GM21447 (cell line): Measurements from ENCODE around the gene PNPLA2.

Experiments used
- ATAC-seq: cut with Tn5 transposase; IDR thresholded peaks from one replicate; pipeline ENCODE4 v1.9.1; 2021; ENCODE audit not compliant: unreplicated experiment

Gene PNPLA2

GRCh38 chr11:815675-816432 lies 2.9 kb upstream of the PNPLA2 start:
- no peak for ATAC-seq

- no peak for ATAC-seq
Measured at GRCh38 chr11:816433-816779, 2.3 kb upstream of the PNPLA2 start.

DNA sequence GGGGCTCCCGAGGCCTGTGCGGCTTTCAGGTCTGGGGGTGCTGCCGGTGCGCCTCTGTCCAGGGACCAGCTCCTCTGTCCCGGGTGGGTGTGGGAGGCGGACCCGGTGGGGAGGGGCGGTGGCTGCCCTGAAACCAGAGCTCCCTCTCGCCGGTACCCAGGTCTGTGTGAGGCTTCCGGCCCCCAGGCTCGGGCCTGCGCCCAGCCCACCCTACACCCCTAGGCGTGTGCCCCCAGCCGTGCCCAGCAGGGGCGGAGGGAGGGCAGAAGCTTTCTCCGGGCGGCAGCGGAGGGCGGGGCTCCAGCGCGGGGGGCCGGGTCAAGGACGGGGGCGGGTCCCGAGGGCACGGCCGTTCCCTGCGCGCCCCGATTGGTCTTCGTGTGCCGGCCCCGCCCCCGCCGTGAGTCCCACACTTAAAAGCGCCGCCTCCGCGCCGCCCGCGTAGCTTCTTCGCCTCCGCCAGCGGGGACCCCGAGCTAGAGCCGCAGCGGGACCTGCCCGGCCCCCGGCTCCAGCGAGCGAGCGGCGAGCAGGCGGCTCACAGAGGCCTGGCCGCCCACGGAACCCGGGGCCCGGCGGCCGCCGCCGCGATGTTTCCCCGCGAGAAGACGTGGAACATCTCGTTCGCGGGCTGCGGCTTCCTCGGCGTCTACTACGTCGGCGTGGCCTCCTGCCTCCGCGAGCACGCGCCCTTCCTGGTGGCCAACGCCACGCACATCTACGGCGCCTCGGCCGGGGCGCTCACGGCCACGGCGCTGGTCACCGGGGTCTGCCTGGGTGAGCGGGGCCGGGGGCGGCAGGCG lies 616 bp downstream of the PNPLA2 start:
- peak; percentile 74 for ATAC-seq

DNA sequence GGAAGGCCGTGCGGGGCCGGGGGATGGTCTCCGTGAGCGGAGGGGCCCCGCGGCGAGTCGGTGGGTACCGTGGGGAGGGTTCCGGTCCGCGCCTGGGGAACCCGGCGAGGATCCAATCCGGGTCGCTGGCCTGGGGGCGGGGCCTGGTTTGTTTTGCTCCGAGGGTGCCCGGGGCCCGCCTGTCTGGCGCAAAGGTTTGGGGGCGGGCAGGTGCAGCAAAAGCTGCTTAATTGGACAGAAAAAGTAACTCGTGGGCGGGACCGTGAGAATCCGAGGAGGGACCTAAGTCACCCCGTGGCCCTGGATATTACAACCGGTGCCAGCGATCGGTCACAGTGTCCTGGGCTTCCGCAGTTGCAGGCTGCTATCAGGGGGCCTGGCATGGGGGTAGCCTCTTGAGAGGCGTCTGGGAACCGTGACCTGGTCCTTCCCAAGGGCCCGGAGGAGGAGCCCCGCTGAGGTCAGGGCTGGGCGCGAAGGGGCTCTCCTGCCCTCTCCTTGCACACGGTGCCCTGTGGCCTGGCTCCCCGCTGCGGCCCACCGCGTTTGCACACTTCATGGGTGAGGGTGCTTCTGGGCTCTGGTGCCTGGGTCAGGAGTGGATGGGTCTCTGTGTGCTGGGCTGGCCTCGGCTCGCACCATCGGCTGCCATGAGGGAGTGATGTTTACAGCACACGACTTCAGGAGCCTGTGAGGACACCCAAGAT lies 1.4 kb downstream of the PNPLA2 start:
- ATAC-seq, result peak; percentile 71

DNA sequence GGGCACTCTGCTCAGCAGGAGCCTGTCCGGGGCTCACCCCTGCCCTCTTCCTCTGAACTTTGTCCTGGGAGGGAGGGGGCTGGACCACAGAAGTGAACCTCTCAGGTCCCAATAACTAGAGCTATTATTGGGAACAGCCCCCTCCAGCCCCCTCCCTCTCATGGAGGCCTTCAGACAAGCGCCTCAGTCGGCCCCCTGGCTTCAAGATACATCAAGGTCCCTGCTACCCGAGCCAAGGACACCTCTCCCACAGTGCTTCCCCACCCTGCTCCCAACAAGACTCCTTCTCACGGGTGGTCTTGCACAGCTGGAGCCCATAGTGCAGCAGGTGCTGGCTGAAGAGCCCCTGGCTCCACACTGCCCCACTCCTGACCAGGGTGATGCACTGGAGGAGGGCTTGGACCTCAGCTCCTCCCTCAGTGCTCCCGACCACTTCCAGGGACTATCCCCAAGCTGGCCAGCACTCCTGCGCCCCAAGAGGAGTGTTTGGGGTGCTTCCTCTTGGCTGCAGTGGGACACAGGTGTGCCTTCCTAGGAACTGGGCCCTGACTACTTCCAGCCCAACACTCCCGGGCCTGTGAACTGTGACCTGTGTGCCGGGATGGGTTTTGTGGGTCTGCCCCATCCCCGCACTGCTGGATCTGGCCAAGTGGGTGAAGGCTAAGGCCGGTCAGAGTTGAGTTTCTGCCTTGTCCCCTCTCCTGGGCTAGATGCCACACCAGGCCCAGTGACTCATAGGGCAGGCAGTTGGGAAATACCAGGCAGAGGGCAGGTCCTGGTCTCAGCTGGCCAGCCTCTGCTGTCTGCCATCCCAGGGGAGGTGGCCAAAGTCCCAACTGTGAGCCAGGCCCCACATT lies 2.2 kb downstream of the PNPLA2 start:
- ATAC-seq, result no peak

- ATAC-seq, result no peak
Measured at GRCh38 chr11:821512-822371, 3.0 kb downstream of the PNPLA2 start.

DNA sequence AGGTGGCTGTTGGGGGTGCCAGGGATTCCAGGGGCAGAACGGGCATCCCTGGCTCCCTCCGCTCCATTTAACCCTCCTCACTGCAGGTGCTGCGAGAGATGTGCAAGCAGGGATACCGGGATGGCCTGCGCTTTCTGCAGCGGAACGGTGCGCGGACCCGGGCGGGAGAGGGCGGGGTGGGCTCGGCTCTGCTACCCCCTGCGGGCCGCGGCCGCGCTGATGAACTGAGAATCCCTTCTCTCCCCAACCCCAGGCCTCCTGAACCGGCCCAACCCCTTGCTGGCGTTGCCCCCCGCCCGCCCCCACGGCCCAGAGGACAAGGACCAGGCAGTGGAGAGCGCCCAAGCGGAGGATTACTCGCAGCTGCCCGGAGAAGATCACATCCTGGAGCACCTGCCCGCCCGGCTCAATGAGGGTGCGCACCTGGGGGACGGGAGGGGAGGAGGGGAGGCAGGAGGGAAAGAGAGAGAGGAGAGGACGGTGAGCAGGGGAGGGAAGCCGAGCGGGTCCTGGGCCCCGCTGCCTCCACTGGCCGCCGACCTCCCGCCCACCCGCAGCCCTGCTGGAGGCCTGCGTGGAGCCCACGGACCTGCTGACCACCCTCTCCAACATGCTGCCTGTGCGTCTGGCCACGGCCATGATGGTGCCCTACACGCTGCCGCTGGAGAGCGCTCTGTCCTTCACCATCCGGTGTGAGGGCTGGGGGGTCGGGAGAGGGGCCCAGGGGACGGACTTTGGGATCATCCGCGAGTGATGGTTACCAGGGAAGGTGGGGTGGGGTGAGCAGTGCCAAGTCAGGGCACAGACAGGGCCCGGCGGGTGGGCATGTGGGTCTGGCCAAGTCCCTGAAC lies 5.0 kb downstream of the PNPLA2 start:
- ATAC-seq, result no peak

DNA sequence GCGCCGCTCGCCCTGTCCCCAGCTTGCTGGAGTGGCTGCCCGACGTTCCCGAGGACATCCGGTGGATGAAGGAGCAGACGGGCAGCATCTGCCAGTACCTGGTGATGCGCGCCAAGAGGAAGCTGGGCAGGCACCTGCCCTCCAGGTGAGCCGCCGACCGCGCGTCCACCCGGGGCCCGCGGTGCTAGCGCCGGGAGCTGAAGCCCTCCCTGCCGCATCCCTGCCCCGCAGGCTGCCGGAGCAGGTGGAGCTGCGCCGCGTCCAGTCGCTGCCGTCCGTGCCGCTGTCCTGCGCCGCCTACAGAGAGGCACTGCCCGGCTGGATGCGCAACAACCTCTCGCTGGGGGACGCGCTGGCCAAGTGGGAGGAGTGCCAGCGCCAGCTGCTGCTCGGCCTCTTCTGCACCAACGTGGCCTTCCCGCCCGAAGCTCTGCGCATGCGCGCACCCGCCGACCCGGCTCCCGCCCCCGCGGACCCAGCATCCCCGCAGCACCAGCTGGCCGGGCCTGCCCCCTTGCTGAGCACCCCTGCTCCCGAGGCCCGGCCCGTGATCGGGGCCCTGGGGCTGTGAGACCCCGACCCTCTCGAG lies 5.7 kb downstream of the PNPLA2 start:
- ATAC-seq, result no peak

DNA sequence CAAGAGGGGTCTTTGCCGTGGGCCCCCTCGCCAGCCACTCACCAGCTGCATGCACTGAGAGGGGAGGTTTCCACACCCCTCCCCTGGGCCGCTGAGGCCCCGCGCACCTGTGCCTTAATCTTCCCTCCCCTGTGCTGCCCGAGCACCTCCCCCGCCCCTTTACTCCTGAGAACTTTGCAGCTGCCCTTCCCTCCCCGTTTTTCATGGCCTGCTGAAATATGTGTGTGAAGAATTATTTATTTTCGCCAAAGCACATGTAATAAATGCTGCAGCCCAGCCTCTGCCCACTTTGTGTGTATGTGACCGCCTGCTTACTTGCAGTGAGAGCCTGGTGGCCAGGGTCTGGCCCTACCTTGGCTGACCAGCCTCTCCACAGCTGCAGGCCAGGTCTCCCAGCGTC lies 6.2 kb downstream of the PNPLA2 start:
- no peak for ATAC-seq

GRCh38 chr11:825366-826226 lies 6.9 kb downstream of the PNPLA2 start:
- ATAC-seq, result no peak

DNA sequence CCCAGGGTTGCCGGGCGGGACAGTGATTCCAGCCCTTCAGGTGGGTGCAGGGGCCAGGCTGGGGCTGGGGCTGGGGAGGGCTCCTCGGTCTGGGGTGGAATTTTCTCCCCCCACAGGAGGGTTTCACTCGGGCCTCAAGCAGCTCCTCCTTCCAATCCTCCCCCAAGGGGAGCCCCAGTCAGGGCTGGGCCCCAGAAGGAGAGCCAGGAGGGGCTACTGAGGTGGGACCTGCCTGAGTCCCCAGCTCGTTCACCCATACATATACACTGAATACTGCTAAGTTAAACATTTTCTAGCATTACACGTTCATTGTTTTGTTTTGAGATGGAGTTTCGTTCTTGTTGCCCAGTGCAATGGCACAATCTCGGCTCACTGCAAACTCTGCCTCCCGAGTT lies 7.5 kb downstream of the PNPLA2 start:
- no peak for ATAC-seq

DNA sequence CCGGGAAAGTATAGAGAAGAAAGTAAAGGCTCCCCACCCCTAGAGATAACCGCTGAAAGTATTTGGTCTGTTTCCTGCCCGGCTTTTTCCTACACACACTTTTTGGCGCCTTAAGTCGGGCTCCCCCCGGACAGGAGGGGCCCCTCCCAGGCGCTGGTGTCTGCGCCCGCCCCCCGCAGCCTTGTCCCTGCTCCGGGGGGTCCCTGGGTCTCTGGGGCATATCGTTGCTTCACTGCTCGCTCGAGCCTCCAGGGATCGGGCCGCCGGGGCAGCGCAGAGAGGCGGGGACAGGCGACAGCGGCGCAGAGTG lies 8.1 kb downstream of the PNPLA2 start:
- no peak for ATAC-seq

DNA sequence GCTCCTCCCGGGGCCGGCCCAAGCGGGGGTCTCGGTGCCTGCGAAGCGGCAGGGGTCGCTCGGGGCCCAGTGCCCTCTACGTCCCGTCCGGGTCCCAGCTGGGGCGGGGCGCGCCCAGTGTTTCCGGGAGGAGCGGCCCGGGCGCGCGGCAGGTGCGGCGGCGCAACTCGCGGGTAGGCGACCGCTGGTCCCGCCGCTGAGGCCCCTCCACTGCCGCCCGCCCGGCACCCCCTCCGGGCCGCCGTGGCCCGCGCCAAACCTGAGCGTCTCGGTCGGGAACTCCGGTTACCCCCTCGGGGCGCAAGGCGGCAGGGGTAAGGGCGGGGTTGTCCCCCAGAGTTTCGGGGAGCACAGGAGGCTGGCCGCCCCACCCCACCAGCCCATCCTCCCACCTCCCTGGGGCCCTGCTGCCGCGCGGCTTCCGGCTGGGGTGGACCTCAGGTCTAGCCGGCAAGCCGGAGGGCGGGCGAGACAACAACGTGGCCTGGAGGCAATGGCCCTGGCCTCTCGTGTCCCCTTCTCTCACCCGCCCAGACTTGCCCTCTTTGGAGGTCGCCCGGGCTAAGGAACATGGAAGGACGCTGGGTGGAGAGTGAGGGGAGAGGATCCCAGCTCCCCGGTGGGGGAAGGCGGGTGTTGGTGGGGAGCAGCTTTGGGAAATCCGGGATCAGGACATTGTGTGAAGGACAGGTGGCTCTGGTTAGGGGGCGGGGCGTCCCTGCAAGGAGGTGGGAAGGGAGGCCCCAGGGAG lies 8.6 kb downstream of the PNPLA2 start:
- ATAC-seq, result peak; percentile 36

DNA sequence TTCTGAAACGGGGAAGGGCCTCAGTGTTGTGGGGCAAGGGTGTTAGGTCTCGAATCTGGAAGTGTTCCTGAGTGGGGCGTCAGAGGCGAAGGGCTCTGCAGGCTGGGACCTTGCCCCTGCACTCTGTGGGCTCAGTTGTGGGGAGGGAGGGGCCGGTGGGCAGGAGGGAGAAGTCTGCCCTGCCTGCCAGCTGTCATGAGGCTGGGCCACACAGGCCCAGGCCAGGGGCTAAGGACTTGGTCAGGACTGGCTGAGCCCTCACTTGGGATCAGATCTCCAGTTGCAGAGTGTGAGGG lies 9.1 kb downstream of the PNPLA2 start, which contains the start of gene CRACR2B:
Gene CRACR2B (plus strand): TSS at position 23 of the 296 bp plus-strand sequence. CDS start 689 bp downstream, outside the sequence.
- peak; percentile 31 for ATAC-seq

DNA sequence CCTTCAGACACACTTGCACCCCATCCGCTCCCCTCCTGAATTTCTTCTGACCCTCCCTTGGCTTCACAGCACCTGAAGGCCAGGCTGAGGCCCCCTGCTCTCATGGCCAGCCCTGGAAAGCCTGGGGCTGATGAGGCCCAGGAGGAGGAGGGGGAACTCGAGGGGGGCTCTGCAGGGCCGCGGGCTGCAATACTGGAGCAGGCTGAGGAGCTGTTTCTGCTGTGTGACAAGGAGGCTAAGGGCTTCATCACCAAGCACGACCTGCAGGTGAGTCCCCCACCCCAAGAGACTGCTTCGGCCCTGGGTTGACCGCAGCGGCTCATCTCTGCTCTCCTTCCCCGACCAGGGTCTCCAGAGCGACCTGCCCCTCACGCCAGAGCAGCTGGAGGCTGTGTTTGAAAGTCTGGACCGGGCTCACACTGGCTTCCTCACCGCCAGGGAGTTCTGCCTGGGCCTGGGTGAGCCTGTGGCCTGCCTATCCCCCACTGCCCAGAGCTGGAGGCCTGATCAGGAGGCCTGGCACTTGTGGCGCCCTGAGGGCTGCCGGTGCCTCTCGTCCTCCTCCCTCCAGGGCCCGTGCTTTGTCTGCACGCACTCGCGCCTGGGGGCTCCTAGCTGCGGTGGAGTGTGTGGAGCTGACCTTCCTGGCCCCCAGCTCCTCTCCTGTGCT lies 9.9 kb downstream of the PNPLA2 start:
- ATAC-seq, result no peak

DNA sequence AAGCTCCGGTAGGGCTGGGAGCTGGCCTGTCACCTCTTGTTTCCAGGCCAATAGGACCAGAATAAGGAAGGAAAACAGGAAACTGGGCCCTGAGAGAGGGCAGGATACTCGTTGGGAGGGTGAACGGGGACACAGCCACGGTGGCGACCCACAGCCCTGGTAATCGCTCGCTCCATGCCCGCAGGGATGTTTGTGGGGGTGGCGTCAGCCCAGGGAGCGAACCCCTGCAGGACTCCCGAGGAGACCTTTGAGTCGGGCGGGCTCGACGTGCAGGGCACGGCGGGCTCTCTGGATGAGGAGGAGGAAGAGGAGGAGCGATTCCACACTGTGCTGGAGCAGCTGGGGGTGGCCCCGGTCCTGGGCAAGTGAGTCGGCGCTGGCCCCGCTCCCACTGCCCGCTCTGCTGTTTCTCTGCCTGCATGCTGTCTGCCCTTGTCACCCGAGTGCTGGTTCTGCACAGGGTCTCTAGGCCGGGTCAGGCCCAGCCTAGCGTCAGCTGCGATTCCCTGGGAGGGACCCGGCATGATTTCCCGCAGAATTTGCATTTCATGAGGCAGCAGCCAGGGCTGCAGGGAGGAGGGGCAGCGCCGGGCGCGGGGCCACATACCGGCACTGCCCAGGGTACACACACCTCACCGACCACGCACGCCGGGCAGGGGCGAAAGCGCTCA lies 10.6 kb downstream of the PNPLA2 start:
- ATAC-seq, result no peak
